Measurements from ENCODE around the gene RPS6KB2. TPM values are rescaled to one million over a fixed set of nuclear protein-coding genes. Genes with fewer than 3 reads are reported as not detected.

Gene RPS6KB2
- total RNA-seq, 1 donor from 2014 or later, result 53.8 TPM

- Mint-ChIP-seq H3K4me3 (ENCODE audit: low read depth) (no peak overlapping the region), H3K9me3 (ENCODE audit: low read depth) (no peaks in the 10 kb centered on the region), H3K27me3 (peaks cover 37% of the 10 kb centered on the region), H3K36me3 (ENCODE audit: insufficient read depth) (no peaks in the 10 kb centered on the region), H3K27ac (no peak overlapping the region), H3K4me1 (ENCODE audit: low read depth) (peaks cover 5% of the 10 kb centered on the region)
- DNase-seq (ENCODE audit: low spot score, unreplicated experiment), result no peak
- TF ChIP-seq CTCF (IDR thresholded peaks at IDR 0.05; ENCODE audit: unreplicated experiment), result no peak
These were observed 14.9 kb upstream of the RPS6KB2 start for GRCh38 chr11:67413266-67413849.

- DNase-seq (ENCODE audit: low spot score, unreplicated experiment), result no peak
- peaks cover 4% of the 10 kb centered on the region for H3K4me1 Mint-ChIP-seq (ENCODE audit: low read depth)
- H3K27ac Mint-ChIP-seq, result no peak within 1 kb of the TSS
- H3K36me3 Mint-ChIP-seq (ENCODE audit: insufficient read depth), result no peaks in the 10 kb centered on the region
- H3K4me3 Mint-ChIP-seq (ENCODE audit: low read depth), result peak within 1 kb of the TSS; percentile 57
- H3K27me3 Mint-ChIP-seq, result peaks cover 35% of the 10 kb centered on the region
- no peak for TF ChIP-seq CTCF (IDR thresholded peaks at IDR 0.05; ENCODE audit: unreplicated experiment)
- H3K9me3 Mint-ChIP-seq (ENCODE audit: low read depth), result no peaks in the 10 kb centered on the region
These were observed 12.6 kb upstream of the RPS6KB2 start, which contains the start of gene CARNS1 for GRCh38 chr11:67415501-67416304. Gene CARNS1 (plus strand): TSS chr11:67415678. CDS start chr11:67416200, 522 bp downstream.

- no peak for TF ChIP-seq CTCF (IDR thresholded peaks at IDR 0.05; ENCODE audit: unreplicated experiment)
- Mint-ChIP-seq H3K9me3 (ENCODE audit: low read depth) (no peaks in the 10 kb centered on the region), H3K4me3 (ENCODE audit: low read depth) (no peak overlapping the region), H3K36me3 (ENCODE audit: insufficient read depth) (no peaks in the 10 kb centered on the region), H3K27ac (no peak overlapping the region), H3K4me1 (ENCODE audit: low read depth) (peaks cover 5% of the 10 kb centered on the region), H3K27me3 (peaks cover 32% of the 10 kb centered on the region)
- no peak for DNase-seq (ENCODE audit: low spot score, unreplicated experiment)
These were observed 11.6 kb upstream of the RPS6KB2 start for GRCh38 chr11:67416416-67417335.

- no peaks in the 10 kb centered on the region for H3K9me3 Mint-ChIP-seq (ENCODE audit: low read depth)
- H3K27ac Mint-ChIP-seq, result no peak overlapping the region
- DNase-seq (ENCODE audit: low spot score, unreplicated experiment), result no peak
- H3K4me1 Mint-ChIP-seq (ENCODE audit: low read depth), result peaks cover 5% of the 10 kb centered on the region
- H3K36me3 Mint-ChIP-seq (ENCODE audit: insufficient read depth), result no peaks in the 10 kb centered on the region
- H3K4me3 Mint-ChIP-seq (ENCODE audit: low read depth), result no peak overlapping the region
- no peak for TF ChIP-seq CTCF (IDR thresholded peaks at IDR 0.05; ENCODE audit: unreplicated experiment)
- H3K27me3 Mint-ChIP-seq, result peaks cover 27% of the 10 kb centered on the region
These were observed 10.9 kb upstream of the RPS6KB2 start for GRCh38 chr11:67417425-67417824.
